ENCODE results near the gene BOD1.

DNA sequence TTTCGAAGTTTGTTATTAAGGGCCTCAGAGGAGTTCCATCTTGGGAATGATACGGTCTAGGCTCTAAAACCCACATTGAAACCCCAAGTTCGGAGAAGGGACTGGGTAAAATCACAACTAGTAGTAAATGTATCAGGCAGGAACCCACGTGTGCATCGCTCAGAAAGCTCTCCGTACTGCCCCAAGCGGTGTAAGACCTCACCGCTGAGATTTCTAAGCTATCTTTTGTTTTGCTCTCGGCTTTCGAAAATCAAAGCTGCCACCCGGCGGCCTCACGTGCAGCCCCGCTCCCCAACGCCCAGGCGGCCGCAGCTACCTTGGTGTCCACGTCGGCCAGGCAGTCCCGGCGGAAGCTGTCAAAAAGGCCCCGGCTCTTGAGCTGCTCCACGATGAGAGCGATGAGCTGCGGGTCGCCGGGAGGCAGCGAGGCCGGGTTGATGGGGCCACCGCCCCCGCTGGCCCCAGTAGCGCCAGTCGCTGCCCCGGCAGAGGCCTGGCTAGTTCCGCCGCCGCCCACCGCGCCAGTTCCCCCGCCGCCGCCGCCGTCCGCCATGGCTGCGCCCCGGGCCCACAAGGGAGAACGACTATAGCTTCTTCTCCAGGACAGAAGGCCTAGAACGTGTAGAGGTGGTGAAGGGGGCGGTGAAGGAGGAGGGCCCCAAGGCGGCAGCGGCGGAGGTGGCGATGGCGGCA lies 420 bp downstream of the BOD1 start:
- TF ChIP-seq, protein P1, sequence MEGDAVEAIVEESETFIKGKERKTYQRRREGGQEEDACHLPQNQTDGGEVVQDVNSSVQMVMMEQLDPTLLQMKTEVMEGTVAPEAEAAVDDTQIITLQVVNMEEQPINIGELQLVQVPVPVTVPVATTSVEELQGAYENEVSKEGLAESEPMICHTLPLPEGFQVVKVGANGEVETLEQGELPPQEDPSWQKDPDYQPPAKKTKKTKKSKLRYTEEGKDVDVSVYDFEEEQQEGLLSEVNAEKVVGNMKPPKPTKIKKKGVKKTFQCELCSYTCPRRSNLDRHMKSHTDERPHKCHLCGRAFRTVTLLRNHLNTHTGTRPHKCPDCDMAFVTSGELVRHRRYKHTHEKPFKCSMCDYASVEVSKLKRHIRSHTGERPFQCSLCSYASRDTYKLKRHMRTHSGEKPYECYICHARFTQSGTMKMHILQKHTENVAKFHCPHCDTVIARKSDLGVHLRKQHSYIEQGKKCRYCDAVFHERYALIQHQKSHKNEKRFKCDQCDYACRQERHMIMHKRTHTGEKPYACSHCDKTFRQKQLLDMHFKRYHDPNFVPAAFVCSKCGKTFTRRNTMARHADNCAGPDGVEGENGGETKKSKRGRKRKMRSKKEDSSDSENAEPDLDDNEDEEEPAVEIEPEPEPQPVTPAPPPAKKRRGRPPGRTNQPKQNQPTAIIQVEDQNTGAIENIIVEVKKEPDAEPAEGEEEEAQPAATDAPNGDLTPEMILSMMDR (IDR thresholded peaks at IDR 0.05): peak; percentile 48 to 69 (median 49)
- no peak for TF ChIP-seq POLR2A (IDR thresholded peaks at IDR 0.05)

Measured in testis (tissue), 2 donors.